Ishikawa (cell line): ENCODE data around the gene CBX4.

Source experiments
- EGR1 ChIP-seq: IDR thresholded peaks from 2 replicates; pipeline ENCODE4 v1.6.1; 2012
- EP300 ChIP-seq: IDR thresholded peaks from 2 replicates; pipeline ENCODE4 v1.6.1; 2012; ENCODE audit warnings: borderline replicate concordance
- MAX ChIP-seq: IDR thresholded peaks from 2 replicates; pipeline ENCODE4 v1.6.1; 2012
- REST ChIP-seq: IDR thresholded peaks from 2 replicates; pipeline ENCODE4 v1.6.1; 2012; ENCODE audit warnings: low read depth, mild to moderate bottlenecking
- TEAD4 ChIP-seq: IDR thresholded peaks from 2 replicates; pipeline ENCODE4 v1.6.1; 2012
- ZBTB7A ChIP-seq: IDR thresholded peaks from 2 replicates; pipeline ENCODE4 v1.6.1; 2012; ENCODE audit warnings: low read depth
- TF ChIP-seq, protein P1 (sequence below): IDR thresholded peaks from 2 replicates; pipeline ENCODE4 v1.6.1; 2012

GRCh38 chr17:79806863-79807720, 32.1 kb downstream of the CBX4 start:
- TF ChIP-seq, protein P1, sequence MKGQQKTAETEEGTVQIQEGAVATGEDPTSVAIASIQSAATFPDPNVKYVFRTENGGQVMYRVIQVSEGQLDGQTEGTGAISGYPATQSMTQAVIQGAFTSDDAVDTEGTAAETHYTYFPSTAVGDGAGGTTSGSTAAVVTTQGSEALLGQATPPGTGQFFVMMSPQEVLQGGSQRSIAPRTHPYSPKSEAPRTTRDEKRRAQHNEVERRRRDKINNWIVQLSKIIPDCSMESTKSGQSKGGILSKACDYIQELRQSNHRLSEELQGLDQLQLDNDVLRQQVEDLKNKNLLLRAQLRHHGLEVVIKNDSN: no peak
- no peak for TF ChIP-seq EP300
- TF ChIP-seq EGR1: no peak
- TF ChIP-seq MAX: no peak
- no peak for TF ChIP-seq REST
- no peak for TF ChIP-seq ZBTB7A
- no peak for TF ChIP-seq TEAD4
